ENCODE measurements around the gene PPP1R26.

The PPP1R26 gene

DNA sequence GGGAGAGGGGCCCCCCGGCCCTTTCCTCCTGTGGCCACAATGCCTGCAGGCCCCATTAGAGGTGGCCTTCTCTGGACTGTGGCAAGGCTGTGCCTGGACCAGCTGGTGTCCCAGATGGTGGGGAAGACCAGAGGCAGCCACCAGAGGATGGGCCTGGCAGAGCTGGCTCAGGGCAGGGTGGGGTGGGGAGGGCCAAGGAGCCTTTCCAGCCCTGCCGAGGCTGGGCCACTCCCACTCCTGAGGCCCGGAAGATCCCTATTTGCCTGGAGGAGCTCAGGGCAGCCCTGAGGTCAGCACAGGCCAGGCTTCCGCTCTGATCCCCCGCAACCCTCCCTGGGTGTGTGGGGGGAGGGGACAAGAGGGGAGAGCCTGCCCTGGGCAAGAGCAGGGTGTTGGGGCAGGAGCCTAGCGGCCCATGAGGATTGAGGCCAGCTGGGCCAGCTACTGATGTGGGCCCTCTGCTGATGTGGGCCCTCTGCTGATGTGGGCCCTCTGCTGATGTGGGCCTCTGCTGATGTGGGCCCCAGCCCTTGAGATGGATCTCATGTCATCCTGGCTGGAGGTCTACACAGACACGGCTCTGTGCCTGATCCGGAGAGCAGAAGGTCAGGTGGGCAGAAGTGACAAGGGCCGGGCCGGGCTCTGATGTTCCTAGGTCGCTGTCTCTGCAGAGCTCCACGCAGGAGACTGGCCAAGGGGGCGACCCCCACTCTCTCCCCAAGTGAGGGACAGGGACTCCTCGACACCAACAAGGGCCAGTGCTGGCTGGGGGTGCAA lies 26.9 kb downstream of the PPP1R26 start:
- Histone ChIP-seq H2BK120ac (ENCODE audit: insufficient read depth, low read length, poor library complexity) (peak overlapping the region; percentile 15), H3K27me3 (ENCODE audit: insufficient read depth, low read length) (no peaks in the 10 kb centered on the region), H3K4me3 (ENCODE audit: low read depth, low read length) (no peak overlapping the region), H2BK12ac (ENCODE audit: low read length) (no peak overlapping the region), H3K4me2 (ENCODE audit: low read length) (no peak overlapping the region), H3K36me3 (ENCODE audit: control insufficient read depth in 1 of 2, insufficient read depth in 2 of 2, low read length in 2 of 2) (peaks cover 37% of the 10 kb centered on the region in 2 experiments), H3K79me2 (ENCODE audit: control insufficient read depth, insufficient read depth, low read length, poor library complexity) (peaks cover under 1% of the 10 kb centered on the region), H3K18ac (ENCODE audit: low read length) (no peak overlapping the region), H4K12ac (ENCODE audit: low read depth, low read length) (no peak overlapping the region), H4K91ac (ENCODE audit: low read depth, low read length) (peak overlapping the region; percentile 36), H3K9me3 (ENCODE audit: insufficient read depth, low read depth, low read length) (no peaks in the 10 kb centered on the region), H4K8ac (ENCODE audit: low read depth, low read length) (peak overlapping the region; percentile 11), H3K14ac (ENCODE audit: low read length) (peak overlapping the region; percentile 12), H3K27ac (ENCODE audit: low read depth, low read length) (no peak overlapping the region), H2AK5ac (ENCODE audit: low read length) (peak overlapping the region; percentile 30), H2AFZ (ENCODE audit: insufficient read depth, low read length, poor library complexity) (no peak overlapping the region), H3K79me1 (ENCODE audit: low read length) (no peaks in the 10 kb centered on the region), H3K4me1 (ENCODE audit: control insufficient read depth in 1 of 2, insufficient read depth in 2 of 2, low read length in 2 of 2) (peaks cover 8 to 12% of the 10 kb centered on the region in 2 experiments), H3K9ac (ENCODE audit: low read length) (no peak overlapping the region), H2BK5ac (ENCODE audit: low read depth, low read length, poor library complexity) (peak overlapping the region; percentile 22), H3K23ac (ENCODE audit: low read length) (no peak overlapping the region), H3K4ac (ENCODE audit: low read depth, low read length) (no peak overlapping the region)
- DNase-seq, result no peak
- WGBS (ENCODE audit: extremely low coverage, insufficient coverage, insufficient read length), result no CpG with 5 or more reads among the region's 14 CpGs

DNA sequence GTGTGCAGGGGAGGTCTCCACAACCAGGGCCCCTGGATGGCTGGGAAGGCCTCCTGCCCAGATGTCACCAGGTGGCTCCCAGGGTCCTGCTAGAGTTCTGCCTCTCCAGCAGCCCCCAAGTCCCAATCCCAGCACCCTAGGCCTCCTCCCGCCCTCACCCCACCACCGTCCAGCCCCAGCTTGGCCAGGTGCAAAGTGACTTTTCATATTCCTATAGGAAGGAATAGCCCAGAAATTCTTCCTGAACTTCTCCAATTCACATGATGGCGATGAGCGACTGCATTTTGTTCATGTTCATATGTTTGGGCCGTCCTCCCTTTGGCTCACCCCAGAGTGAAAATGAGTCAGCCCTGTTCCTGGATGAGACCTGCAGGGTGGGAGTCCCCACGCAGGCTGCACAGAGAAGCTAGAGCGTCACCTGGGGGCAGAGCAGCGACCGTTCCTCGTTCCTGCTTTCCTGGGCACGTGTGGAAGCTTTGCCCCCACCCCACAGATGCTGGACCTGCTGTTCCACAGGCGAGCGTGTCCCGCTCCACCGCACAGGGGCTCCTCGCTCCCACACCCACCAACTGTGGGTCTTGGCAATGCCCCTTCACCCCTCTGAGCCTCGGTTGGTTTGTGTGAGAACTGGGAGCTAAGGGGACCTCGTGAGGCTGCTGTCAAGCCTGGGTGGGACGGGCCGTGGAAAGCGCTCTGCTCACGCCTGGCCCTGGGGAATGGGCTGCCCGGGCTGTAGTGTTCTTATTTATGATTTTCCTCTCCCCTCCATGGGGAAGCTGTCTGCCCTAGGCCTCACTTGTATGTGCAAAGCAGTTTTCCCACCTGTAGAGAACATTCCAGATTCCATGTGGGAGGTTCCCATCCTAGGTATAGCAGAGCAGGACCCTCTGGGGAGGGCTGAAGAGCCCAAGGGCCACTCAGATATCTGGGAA lies 27.8 kb downstream of the PPP1R26 start:
- Histone ChIP-seq H2BK12ac (ENCODE audit: low read length) (peak overlapping the region; percentile 23), H3K23ac (ENCODE audit: low read length) (no peak overlapping the region), H3K4me3 (ENCODE audit: low read depth, low read length) (no peak overlapping the region), H3K36me3 (ENCODE audit: control insufficient read depth in 1 of 2, insufficient read depth in 2 of 2, low read length in 2 of 2) (peaks cover 29 to 31% of the 10 kb centered on the region in 2 experiments), H3K4ac (ENCODE audit: low read depth, low read length) (no peak overlapping the region), H3K4me2 (ENCODE audit: low read length) (no peak overlapping the region), H3K4me1 (ENCODE audit: control insufficient read depth in 1 of 2, insufficient read depth in 2 of 2, low read length in 2 of 2) (peaks cover 8 to 12% of the 10 kb centered on the region in 2 experiments), H2BK120ac (ENCODE audit: insufficient read depth, low read length, poor library complexity) (peak overlapping the region; percentile 15), H3K79me1 (ENCODE audit: low read length) (no peaks in the 10 kb centered on the region), H3K9me3 (ENCODE audit: insufficient read depth, low read depth, low read length) (no peaks in the 10 kb centered on the region), H3K14ac (ENCODE audit: low read length) (peak overlapping the region; percentile 18), H2AFZ (ENCODE audit: insufficient read depth, low read length, poor library complexity) (no peak overlapping the region), H3K18ac (ENCODE audit: low read length) (no peak overlapping the region), H4K12ac (ENCODE audit: low read depth, low read length) (no peak overlapping the region), H3K9ac (ENCODE audit: low read length) (no peak overlapping the region), H2AK5ac (ENCODE audit: low read length) (peak overlapping the region; percentile 66), H3K79me2 (ENCODE audit: control insufficient read depth, insufficient read depth, low read length, poor library complexity) (no peaks in the 10 kb centered on the region), H3K27ac (ENCODE audit: low read depth, low read length) (no peak overlapping the region), H2BK5ac (ENCODE audit: low read depth, low read length, poor library complexity) (no peak overlapping the region), H4K91ac (ENCODE audit: low read depth, low read length) (no peak overlapping the region), H4K8ac (ENCODE audit: low read depth, low read length) (no peak overlapping the region), H3K27me3 (ENCODE audit: insufficient read depth, low read length) (no peaks in the 10 kb centered on the region)
- no CpG with 5 or more reads among the region's 23 CpGs for WGBS (ENCODE audit: extremely low coverage, insufficient coverage, insufficient read length)
- DNase-seq, result no peak

DNA sequence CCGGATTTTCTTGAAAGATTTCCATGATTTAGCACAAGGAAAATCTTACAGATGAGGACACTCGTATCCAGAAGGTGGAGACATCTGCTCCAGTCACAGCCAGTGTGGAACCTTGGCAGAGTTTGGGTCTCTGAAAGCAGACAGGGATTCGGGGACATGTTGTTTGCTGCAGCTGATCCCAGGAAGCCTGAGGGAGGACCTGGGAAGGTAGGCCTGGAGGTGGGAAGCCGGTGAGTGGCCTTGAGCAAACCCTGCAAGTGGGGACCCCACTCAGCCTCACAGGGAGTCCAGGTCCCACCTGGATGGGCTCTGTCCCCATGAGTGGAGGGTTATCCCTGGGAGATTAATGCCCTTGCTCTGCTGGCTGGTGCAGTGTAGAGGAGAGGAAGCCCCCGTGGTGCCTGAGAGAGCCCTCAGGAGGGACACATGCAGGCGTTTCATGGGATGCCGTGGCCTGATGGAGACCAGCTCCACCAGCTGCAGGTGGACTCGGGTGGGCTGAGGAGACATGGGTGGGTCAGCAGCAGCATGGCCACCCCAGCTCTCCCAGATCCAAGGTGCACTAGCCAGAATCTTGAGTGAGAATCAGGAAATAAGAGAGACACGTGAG lies 28.7 kb downstream of the PPP1R26 start:
- H3K27ac ChIP-seq (ENCODE audit: low read depth, low read length), result no peak overlapping the region
- H3K4ac ChIP-seq (ENCODE audit: low read depth, low read length), result no peak overlapping the region
- no peaks in the 10 kb centered on the region for H3K9me3 ChIP-seq (ENCODE audit: insufficient read depth, low read depth, low read length)
- no peak overlapping the region for H3K4me2 ChIP-seq (ENCODE audit: low read length)
- H3K36me3 ChIP-seq (ENCODE audit: control insufficient read depth in 1 of 2, insufficient read depth in 2 of 2, low read length in 2 of 2), result peaks cover 19 to 21% of the 10 kb centered on the region in 2 experiments
- H3K18ac ChIP-seq (ENCODE audit: low read length), result no peak overlapping the region
- WGBS (ENCODE audit: extremely low coverage, insufficient coverage, insufficient read length), result no CpG with 5 or more reads among the region's 9 CpGs
- no peak overlapping the region for H2BK5ac ChIP-seq (ENCODE audit: low read depth, low read length, poor library complexity)
- no peaks in the 10 kb centered on the region for H3K79me2 ChIP-seq (ENCODE audit: control insufficient read depth, insufficient read depth, low read length, poor library complexity)
- no peak overlapping the region for H2BK120ac ChIP-seq (ENCODE audit: insufficient read depth, low read length, poor library complexity)
- peaks cover 8 to 12% of the 10 kb centered on the region in 2 experiments for H3K4me1 ChIP-seq (ENCODE audit: control insufficient read depth in 1 of 2, insufficient read depth in 2 of 2, low read length in 2 of 2)
- H4K12ac ChIP-seq (ENCODE audit: low read depth, low read length), result no peak overlapping the region
- no peak for DNase-seq
- H3K4me3 ChIP-seq (ENCODE audit: low read depth, low read length), result no peak overlapping the region
- no peak overlapping the region for H2AK5ac ChIP-seq (ENCODE audit: low read length)
- H4K91ac ChIP-seq (ENCODE audit: low read depth, low read length), result no peak overlapping the region
- H3K14ac ChIP-seq (ENCODE audit: low read length), result no peak overlapping the region
- H2AFZ ChIP-seq (ENCODE audit: insufficient read depth, low read length, poor library complexity), result no peak overlapping the region
- no peak overlapping the region for H4K8ac ChIP-seq (ENCODE audit: low read depth, low read length)
- no peaks in the 10 kb centered on the region for H3K27me3 ChIP-seq (ENCODE audit: insufficient read depth, low read length)
- H3K9ac ChIP-seq (ENCODE audit: low read length), result no peak overlapping the region
- no peak overlapping the region for H3K23ac ChIP-seq (ENCODE audit: low read length)
- no peaks in the 10 kb centered on the region for H3K79me1 ChIP-seq (ENCODE audit: low read length)
- H2BK12ac ChIP-seq (ENCODE audit: low read length), result no peak overlapping the region

DNA sequence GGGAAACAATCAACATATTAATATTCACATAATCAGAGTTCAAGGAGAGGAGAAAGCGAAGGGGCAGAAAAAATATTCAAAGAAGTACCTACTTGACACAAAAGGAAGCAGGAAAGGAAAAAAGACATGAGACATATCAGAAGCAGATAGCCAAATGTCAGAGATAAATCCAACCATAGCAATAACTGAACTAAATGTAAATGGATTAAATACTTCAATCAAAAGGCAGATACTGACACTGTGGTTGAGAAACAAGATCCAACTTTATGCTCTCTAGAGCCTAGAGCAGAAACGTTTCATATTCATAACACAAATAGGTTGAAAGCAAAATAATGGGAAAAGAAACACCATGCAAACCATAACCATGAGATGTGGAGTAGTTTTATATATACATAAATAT lies 29.9 kb downstream of the PPP1R26 start:
- Histone ChIP-seq H3K4me1 (ENCODE audit: control insufficient read depth in 1 of 2, insufficient read depth in 2 of 2, low read length in 2 of 2) (peaks cover 8 to 12% of the 10 kb centered on the region in 2 experiments), H2BK5ac (ENCODE audit: low read depth, low read length, poor library complexity) (no peak overlapping the region), H3K18ac (ENCODE audit: low read length) (no peak overlapping the region), H2BK12ac (ENCODE audit: low read length) (no peak overlapping the region), H2AK5ac (ENCODE audit: low read length) (no peak overlapping the region), H3K36me3 (ENCODE audit: control insufficient read depth in 1 of 2, insufficient read depth in 2 of 2, low read length in 2 of 2) (peaks cover 8 to 11% of the 10 kb centered on the region in 2 experiments), H3K9ac (ENCODE audit: low read length) (no peak overlapping the region), H3K27me3 (ENCODE audit: insufficient read depth, low read length) (no peaks in the 10 kb centered on the region), H3K14ac (ENCODE audit: low read length) (no peak overlapping the region), H4K91ac (ENCODE audit: low read depth, low read length) (no peak overlapping the region), H3K79me2 (ENCODE audit: control insufficient read depth, insufficient read depth, low read length, poor library complexity) (no peaks in the 10 kb centered on the region), H4K12ac (ENCODE audit: low read depth, low read length) (no peak overlapping the region), H3K23ac (ENCODE audit: low read length) (no peak overlapping the region), H3K4ac (ENCODE audit: low read depth, low read length) (no peak overlapping the region), H2BK120ac (ENCODE audit: insufficient read depth, low read length, poor library complexity) (no peak overlapping the region), H3K79me1 (ENCODE audit: low read length) (no peaks in the 10 kb centered on the region), H3K9me3 (ENCODE audit: insufficient read depth, low read depth, low read length) (no peaks in the 10 kb centered on the region), H3K4me2 (ENCODE audit: low read length) (no peak overlapping the region), H3K27ac (ENCODE audit: low read depth, low read length) (no peak overlapping the region), H4K8ac (ENCODE audit: low read depth, low read length) (no peak overlapping the region), H3K4me3 (ENCODE audit: low read depth, low read length) (no peak overlapping the region), H2AFZ (ENCODE audit: insufficient read depth, low read length, poor library complexity) (no peak overlapping the region)
- no CpG with 5 or more reads among the region's 2 CpGs for WGBS (ENCODE audit: extremely low coverage, insufficient coverage, insufficient read length)
- DNase-seq, result no peak

All from trophoblast cell (in vitro differentiated cells and primary cell).